Osteoblast (primary cell): ENCODE data around the gene ANO10. TPM values are rescaled to one million over a fixed set of nuclear protein-coding genes. Genes with fewer than 3 reads are reported as not detected.

ENCODE experiments used
- DNase-seq: peaks from one replicate; pipeline ENCODE4 v3.0.0; 2011; ENCODE audit warnings: low spot score, mixed read lengths; ENCODE audit not compliant: insufficient read length; ENCODE audit errors: missing footprints
- H2AFZ ChIP-seq: 2 replicates; pipeline ENCODE4 v1.6.0; 2011; ENCODE audit warnings: mild to moderate bottlenecking, low read length
- H3K27ac ChIP-seq: 2 replicates; pipeline ENCODE4 v1.5.1; 2011; ENCODE audit warnings: mild to moderate bottlenecking, low read depth, low read length, moderate library complexity
- H3K27me3 ChIP-seq: 2 replicates; pipeline ENCODE4 v1.6.0; 2012; ENCODE audit warnings: mild to moderate bottlenecking, control low read depth, inconsistent platforms, low read length, moderate library complexity; ENCODE audit not compliant: insufficient read depth
- H3K36me3 ChIP-seq: 2 replicates; pipeline ENCODE4 v1.5.1; 2011; ENCODE audit warnings: mild to moderate bottlenecking, low read length, control low read depth, moderate library complexity; ENCODE audit not compliant: insufficient read depth
- H3K4me1 ChIP-seq: 2 replicates; pipeline ENCODE4 v1.5.1; 2011; ENCODE audit warnings: mild to moderate bottlenecking, low read length, control low read depth, moderate library complexity; ENCODE audit not compliant: insufficient read depth
- H3K4me2 ChIP-seq: 2 replicates; pipeline ENCODE4 v1.6.0; 2011; ENCODE audit warnings: mild to moderate bottlenecking, low read length; ENCODE audit not compliant: insufficient read depth
- H3K4me3 ChIP-seq: fragments of 200-600 bp; sonication (generic); 3 replicates; pipeline ENCODE4 v1.5.1; 2012; ENCODE audit warnings: mild to moderate bottlenecking, low read length, inconsistent platforms; ENCODE audit not compliant: insufficient read depth
- H3K79me2 ChIP-seq: 2 replicates; pipeline ENCODE4 v1.6.0; 2012; ENCODE audit warnings: mild to moderate bottlenecking, low read length, control low read depth, inconsistent platforms; ENCODE audit not compliant: insufficient read depth
- H3K9me3 ChIP-seq: 2 replicates; pipeline ENCODE4 v1.5.1; 2011; ENCODE audit warnings: low read depth, low read length, control low read depth
- H4K20me1 ChIP-seq: 2 replicates; pipeline ENCODE4 v1.6.0; 2012; ENCODE audit warnings: mild to moderate bottlenecking, low read length, control low read depth; ENCODE audit not compliant: insufficient read depth
- CTCF ChIP-seq: IDR thresholded peaks from 2 replicates; pipeline ENCODE4 v1.5.1; 2011; ENCODE audit warnings: mild to moderate bottlenecking, low read depth, low read length, moderate library complexity; ENCODE audit errors: extremely low read depth
- total RNA-seq: library from RNA; depleted of rRNA; stranded (reverse); fragments of >200 nt; gene quantifications from 2 replicates; pipeline ENCODE4 v1.2.3, GENCODE V29; 2012

ANO10 gene
- total RNA-seq, 1 donor, result 55.7 TPM

DNA sequence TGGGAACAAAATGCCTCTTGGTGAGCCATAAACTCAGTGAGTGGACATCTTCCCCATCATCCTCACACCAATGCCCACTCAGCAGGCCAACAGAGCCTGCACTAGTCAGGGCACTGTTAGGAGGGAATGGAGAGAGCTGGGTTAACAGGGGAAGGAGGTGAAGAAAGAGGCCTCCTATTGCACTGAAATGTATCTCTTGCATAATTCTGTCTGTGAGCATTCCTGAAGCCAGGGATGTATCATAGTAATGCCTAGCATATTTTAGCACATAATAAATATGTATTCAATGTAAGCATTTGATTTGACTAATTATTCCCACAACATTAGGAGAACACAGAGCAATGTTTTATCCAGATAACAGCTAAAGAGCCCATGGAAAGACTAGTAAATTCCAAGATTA lies 81.2 kb downstream of the ANO10 start:
- Histone ChIP-seq H3K79me2 (no peaks in the 10 kb centered on the region), H3K9me3 (no peaks in the 10 kb centered on the region), H3K4me3 (no peak overlapping the region), H2AFZ (no peak overlapping the region), H4K20me1 (no peaks in the 10 kb centered on the region), H3K4me2 (no peak overlapping the region), H3K27me3 (no peaks in the 10 kb centered on the region), H3K27ac (no peak overlapping the region), H3K4me1 (peaks cover 3% of the 10 kb centered on the region), H3K36me3 (no peaks in the 10 kb centered on the region)
- TF ChIP-seq CTCF, result no peak
- no peak for DNase-seq

DNA sequence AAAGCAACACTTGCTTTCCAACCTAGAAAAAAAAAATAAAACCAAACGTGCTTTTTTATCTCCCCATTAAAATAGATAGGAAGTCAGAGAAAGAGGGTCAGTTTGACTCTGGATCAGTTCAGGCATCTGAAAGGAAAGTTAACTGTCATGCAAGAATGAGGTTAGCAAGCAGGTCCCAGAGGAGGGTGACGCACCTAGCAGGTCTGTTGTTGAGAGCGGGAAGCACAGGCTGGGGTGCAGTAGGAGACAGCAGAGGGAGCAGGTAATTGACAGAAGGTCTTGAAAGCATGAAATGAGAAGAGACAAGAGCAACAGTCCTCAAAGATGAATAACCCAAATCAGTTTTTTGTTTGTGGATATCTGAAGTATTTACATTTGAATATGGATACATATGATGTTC lies 82.5 kb downstream of the ANO10 start:
- no peaks in the 10 kb centered on the region for H3K36me3 ChIP-seq
- H3K79me2 ChIP-seq, result no peaks in the 10 kb centered on the region
- peaks cover 3% of the 10 kb centered on the region for H3K4me1 ChIP-seq
- H3K9me3 ChIP-seq, result no peaks in the 10 kb centered on the region
- H3K27me3 ChIP-seq, result no peaks in the 10 kb centered on the region
- no peak overlapping the region for H3K27ac ChIP-seq
- no peak overlapping the region for H3K4me3 ChIP-seq
- no peak for TF ChIP-seq CTCF
- DNase-seq, result no peak
- H2AFZ ChIP-seq, result no peak overlapping the region
- H4K20me1 ChIP-seq, result no peaks in the 10 kb centered on the region
- H3K4me2 ChIP-seq, result no peak overlapping the region

DNA sequence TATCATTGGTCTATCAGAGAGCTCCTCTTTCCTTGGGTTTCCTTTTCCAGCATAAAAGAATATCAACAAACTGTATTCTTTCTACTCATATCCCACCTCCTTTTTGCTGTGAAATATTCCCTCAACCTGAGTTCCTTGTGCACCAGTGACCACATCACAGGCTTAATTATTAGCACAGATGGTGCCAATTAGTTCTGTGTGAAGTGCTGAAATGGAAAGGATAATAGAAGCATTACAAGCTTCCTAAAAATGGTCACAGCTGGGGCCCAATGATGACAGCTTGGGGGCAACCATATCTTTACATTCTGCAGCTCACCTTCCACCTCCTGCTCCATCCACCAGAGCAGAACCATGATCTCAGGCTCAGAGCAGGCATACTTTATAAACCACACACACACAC lies 84.6 kb downstream of the ANO10 start:
- no peak overlapping the region for H3K27ac ChIP-seq

GRCh38 chr3:43534675-43535074 lies 87.1 kb downstream of the ANO10 start:
- Histone ChIP-seq H2AFZ (no peak overlapping the region), H3K4me3 (no peak overlapping the region), H3K27me3 (no peaks in the 10 kb centered on the region), H3K27ac (no peak overlapping the region), H4K20me1 (no peaks in the 10 kb centered on the region), H3K4me2 (no peak overlapping the region), H3K36me3 (no peaks in the 10 kb centered on the region), H3K4me1 (peaks cover 6% of the 10 kb centered on the region), H3K9me3 (no peaks in the 10 kb centered on the region), H3K79me2 (no peaks in the 10 kb centered on the region)
- no peak for TF ChIP-seq CTCF
- DNase-seq, result no peak

More for the DNA sequence above, 84.6 kb downstream of the ANO10 start:
- DNase-seq, result no peak
- TF ChIP-seq CTCF, result no peak
- Histone ChIP-seq H4K20me1 (no peaks in the 10 kb centered on the region), H3K9me3 (no peaks in the 10 kb centered on the region), H3K36me3 (no peaks in the 10 kb centered on the region), H3K4me1 (peaks cover 4% of the 10 kb centered on the region), H3K4me3 (no peak overlapping the region), H3K4me2 (no peak overlapping the region), H3K27me3 (no peaks in the 10 kb centered on the region), H3K79me2 (no peaks in the 10 kb centered on the region), H2AFZ (no peak overlapping the region)
